ENCODE results near the gene ZNF446.

ZNF446 gene

DNA sequence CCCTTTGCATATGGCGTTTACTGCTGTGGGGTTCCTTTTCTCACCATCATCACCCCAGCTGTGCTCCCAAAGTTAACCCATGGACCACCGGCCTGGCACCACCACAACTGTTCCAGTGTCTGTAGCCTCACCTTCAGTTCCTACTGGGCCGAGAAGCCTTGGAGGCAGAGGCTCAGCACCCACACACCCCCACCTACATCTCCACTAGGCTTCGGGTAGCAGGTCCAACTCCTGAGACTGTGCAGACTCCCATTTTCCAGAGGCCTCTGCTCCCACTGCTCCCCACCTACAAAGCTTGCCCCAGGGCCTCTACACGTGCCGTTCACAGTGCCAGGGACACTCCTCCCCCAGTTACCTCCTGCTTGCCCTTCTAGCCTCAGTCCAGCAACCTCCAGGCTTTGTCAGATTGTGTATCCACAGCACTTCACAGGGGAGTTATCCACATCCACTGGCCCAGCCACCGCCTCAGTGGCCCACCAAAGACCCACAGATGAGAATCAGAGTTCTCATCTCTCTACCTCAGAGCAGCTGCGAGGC, 21.6 kb downstream of the ZNF446 start:
- TF ChIP-seq SIN3A (IDR thresholded peaks at IDR 0.05; ENCODE audit: borderline replicate concordance, insufficient read depth, low read length) = no peak

DNA sequence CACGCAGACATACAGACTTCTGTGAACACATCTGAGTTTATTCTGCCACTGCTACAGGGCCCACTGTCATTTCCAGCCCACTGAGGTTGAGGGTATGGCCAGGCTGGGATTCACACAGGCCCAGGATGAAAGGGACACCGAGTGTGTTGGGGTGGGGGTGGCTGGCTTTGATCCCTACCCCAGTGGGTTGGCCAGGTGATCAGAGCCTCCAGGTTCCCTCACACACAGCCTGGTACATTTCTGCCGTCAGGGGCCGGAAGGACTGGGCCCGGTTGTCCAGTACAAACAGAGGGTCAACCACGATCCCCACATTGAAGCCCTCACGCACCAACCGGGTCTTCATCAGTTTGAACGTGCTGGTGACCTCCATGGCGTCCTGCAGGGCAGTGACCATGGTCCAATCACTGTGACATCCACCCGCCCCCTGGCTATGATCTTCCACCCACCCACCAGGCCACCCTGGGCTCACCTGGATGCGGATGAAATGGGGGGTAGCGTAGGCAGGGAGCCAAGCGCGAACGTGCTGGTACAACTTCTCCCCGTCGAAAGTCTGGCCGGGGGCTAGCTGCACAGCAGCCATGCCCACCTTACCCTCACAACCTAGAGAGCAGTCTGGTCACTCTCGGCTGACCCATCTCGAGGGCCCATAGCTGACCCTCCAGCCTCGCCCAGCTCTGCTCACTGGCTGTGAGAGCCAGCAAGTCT, 22.3 kb downstream of the ZNF446 start:
- TF ChIP-seq POLR2AphosphoS5 (IDR thresholded peaks at IDR 0.05; ENCODE audit: low read depth, low read length) = no peak
- TF ChIP-seq TAF1 (IDR thresholded peaks at IDR 0.05; ENCODE audit: borderline replicate concordance, insufficient read depth, low read length) = no peak
- no peak for TF ChIP-seq SIN3A (IDR thresholded peaks at IDR 0.05; ENCODE audit: borderline replicate concordance, insufficient read depth, low read length)
- TF ChIP-seq FOXP2 (optimal IDR thresholded peaks at IDR 0.05; ENCODE audit: borderline replicate concordance, extremely low read depth, extremely low read length, insufficient read depth) = no peak
- TF ChIP-seq, protein P1, sequence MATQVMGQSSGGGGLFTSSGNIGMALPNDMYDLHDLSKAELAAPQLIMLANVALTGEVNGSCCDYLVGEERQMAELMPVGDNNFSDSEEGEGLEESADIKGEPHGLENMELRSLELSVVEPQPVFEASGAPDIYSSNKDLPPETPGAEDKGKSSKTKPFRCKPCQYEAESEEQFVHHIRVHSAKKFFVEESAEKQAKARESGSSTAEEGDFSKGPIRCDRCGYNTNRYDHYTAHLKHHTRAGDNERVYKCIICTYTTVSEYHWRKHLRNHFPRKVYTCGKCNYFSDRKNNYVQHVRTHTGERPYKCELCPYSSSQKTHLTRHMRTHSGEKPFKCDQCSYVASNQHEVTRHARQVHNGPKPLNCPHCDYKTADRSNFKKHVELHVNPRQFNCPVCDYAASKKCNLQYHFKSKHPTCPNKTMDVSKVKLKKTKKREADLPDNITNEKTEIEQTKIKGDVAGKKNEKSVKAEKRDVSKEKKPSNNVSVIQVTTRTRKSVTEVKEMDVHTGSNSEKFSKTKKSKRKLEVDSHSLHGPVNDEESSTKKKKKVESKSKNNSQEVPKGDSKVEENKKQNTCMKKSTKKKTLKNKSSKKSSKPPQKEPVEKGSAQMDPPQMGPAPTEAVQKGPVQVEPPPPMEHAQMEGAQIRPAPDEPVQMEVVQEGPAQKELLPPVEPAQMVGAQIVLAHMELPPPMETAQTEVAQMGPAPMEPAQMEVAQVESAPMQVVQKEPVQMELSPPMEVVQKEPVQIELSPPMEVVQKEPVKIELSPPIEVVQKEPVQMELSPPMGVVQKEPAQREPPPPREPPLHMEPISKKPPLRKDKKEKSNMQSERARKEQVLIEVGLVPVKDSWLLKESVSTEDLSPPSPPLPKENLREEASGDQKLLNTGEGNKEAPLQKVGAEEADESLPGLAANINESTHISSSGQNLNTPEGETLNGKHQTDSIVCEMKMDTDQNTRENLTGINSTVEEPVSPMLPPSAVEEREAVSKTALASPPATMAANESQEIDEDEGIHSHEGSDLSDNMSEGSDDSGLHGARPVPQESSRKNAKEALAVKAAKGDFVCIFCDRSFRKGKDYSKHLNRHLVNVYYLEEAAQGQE (IDR thresholded peaks at IDR 0.05; ENCODE audit: insufficient read depth in 1 of 2, low read depth in 2 of 2, low read length in 2 of 2) = no peak

DNA sequence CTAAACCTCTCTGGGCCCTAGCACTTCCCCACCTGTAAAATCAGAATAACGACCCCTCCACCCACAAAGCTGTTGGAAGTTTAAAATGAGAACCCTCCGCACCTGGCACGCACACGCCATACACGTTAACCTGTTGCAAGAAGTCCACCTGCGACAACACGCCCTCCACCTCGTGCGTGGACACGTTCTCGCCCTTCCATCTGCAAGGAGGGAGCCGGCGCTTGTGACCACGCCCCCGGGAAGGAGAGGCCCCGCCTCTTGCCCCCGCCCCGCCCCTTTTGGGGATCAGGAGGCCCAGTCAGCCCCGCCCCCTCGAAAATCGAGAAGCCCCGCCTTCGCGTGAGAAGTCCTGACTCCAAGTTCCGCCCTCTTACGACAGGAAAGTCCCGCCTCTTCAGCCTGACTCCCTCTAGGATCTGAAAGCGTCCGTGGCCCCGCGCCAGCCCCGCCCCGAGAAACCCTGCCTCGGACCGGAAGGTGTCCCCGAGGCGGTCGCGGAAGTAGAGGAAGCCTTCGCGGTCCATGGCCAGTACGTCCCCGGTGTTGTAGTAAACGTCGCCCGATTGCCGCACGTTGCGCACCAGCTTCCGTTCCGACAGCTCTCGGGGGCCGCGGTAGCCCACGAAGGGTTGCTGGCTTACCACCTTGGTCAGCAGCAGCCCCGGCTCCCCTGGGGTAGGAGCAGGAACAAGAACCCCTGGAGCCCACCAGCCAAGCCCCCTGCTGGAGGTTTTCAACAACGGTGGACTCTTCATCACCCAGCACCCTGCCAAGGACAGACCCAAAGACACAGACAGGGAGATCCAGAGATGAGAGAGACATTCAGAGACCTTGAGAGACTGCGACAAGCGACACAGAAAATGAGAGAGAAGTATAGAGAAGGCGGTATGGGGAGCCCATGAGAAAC, 23.1 kb downstream of the ZNF446 start:
- TF ChIP-seq TAF1 (IDR thresholded peaks at IDR 0.05; ENCODE audit: borderline replicate concordance, insufficient read depth, low read length) (peak; percentile 60; the same call in 1 of the 2 replicates), FOXP2 (optimal IDR thresholded peaks at IDR 0.05; ENCODE audit: borderline replicate concordance, extremely low read depth, extremely low read length, insufficient read depth) (peak; percentile 98), POLR2AphosphoS5 (IDR thresholded peaks at IDR 0.05; ENCODE audit: low read depth, low read length) (peak; percentile 58), SIN3A (IDR thresholded peaks at IDR 0.05; ENCODE audit: borderline replicate concordance, insufficient read depth, low read length) (no peak; the same call in 1 of the 2 replicates)
- TF ChIP-seq, protein P1 (IDR thresholded peaks at IDR 0.05; ENCODE audit: insufficient read depth in 1 of 2, low read depth in 2 of 2, low read length in 2 of 2) = peak in 1 of 2 experiments; percentile 53; a peak in 1 of 4 replicates

DNA sequence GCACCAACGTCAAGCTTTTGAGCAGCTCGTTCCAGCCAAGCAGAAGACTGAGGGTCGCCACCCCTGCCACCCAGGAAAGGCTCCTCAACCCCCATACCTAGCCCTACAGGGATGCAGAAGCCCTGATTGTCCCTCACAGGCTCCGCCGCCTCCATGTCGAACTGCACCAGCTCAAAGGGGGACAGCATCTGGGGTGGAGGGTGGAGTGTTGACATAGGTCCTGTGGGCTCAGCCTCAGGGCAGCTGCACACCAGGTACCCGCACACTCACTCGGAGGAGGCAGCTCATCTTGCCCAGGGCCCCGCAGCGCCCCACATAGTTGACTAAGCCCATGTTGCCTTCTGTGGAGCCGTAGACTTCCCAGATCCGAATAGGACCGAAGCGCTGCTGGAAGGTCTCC, 24.1 kb downstream of the ZNF446 start:
- TF ChIP-seq FOXP2 (optimal IDR thresholded peaks at IDR 0.05; ENCODE audit: borderline replicate concordance, extremely low read depth, extremely low read length, insufficient read depth) = no peak
- TF ChIP-seq, protein P1 (IDR thresholded peaks at IDR 0.05; ENCODE audit: insufficient read depth in 1 of 2, low read depth in 2 of 2, low read length in 2 of 2) = no peak
- TF ChIP-seq TAF1 (IDR thresholded peaks at IDR 0.05; ENCODE audit: borderline replicate concordance, insufficient read depth, low read length) = no peak
- TF ChIP-seq SIN3A (IDR thresholded peaks at IDR 0.05; ENCODE audit: borderline replicate concordance, insufficient read depth, low read length) = no peak
- no peak for TF ChIP-seq POLR2AphosphoS5 (IDR thresholded peaks at IDR 0.05; ENCODE audit: low read depth, low read length)

DNA sequence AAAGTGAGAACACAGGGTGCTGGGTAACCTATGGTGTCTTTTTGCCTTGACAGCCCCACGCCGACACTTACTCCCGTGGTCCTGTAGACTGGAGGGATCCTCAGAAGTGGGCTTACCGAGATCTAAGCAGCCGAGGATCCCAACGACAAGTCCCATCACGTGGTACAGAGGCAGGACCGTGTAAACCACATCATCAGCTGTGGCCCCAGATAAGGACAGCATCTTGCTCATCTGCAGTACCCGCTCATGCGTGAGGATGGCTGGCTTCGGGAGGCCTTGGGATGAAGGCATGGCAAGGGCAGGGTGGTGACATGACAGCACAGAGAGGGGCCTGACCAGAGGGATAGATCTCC, 33.6 kb downstream of the ZNF446 start:
- TF ChIP-seq SIN3A (IDR thresholded peaks at IDR 0.05; ENCODE audit: borderline replicate concordance, insufficient read depth, low read length) (no peak), TAF1 (IDR thresholded peaks at IDR 0.05; ENCODE audit: borderline replicate concordance, insufficient read depth, low read length) (no peak), POLR2AphosphoS5 (IDR thresholded peaks at IDR 0.05; ENCODE audit: low read depth, low read length) (no peak), FOXP2 (optimal IDR thresholded peaks at IDR 0.05; ENCODE audit: borderline replicate concordance, extremely low read depth, extremely low read length, insufficient read depth) (no peak)
- TF ChIP-seq, protein P1 (IDR thresholded peaks at IDR 0.05; ENCODE audit: insufficient read depth in 1 of 2, low read depth in 2 of 2, low read length in 2 of 2) = no peak

Measured in PFSK-1 (cell line).